K562 (cell line): ENCODE results near the gene WASF3.

Source experiments
- ARHGAP35 ChIP-seq: fragments of 450-650 bp; IDR thresholded peaks from 2 replicates; pipeline ENCODE4 v1.6.1; 2018; ENCODE audit not compliant: partially characterized antibody
- BDP1 ChIP-seq: IDR thresholded peaks from 3 replicates; pipeline ENCODE4 v1.6.1; 2011; ENCODE audit not compliant: insufficient read length, insufficient read depth
- BMI1 ChIP-seq: fragments of 150-350 bp; IDR thresholded peaks from 2 replicates; pipeline ENCODE4 v1.6.1; 2014; ENCODE audit warnings: low read length
- CBFB ChIP-seq: sonication (generic); formaldehyde crosslinking; IDR thresholded peaks from 2 replicates; pipeline ENCODE4 v1.4.0; 2020; ENCODE audit warnings: mild to moderate bottlenecking, missing genetic modification reagents
- CHD2 ChIP-seq: IDR thresholded peaks from 2 replicates; pipeline ENCODE4 v1.6.1; 2011; ENCODE audit warnings: low read depth, low read length
- HMGN3 ChIP-seq: IDR thresholded peaks from 2 replicates; pipeline ENCODE4 v1.6.1; 2011; ENCODE audit warnings: borderline replicate concordance, low read depth, mild to moderate bottlenecking, mixed read lengths, low read length; ENCODE audit not compliant: insufficient read length; ENCODE audit errors: extremely low read depth
- KDM1A ChIP-seq, 2 experiments: fragments of 450-650 bp; IDR thresholded peaks; 2 replicates each; pipeline ENCODE4 v1.6.1; 2016; ENCODE audit warnings: mild to moderate bottlenecking in 2 of 2
- MAFK ChIP-seq: IDR thresholded peaks from 2 replicates; pipeline ENCODE4 v1.6.1; 2011; ENCODE audit warnings: low read length, improper control_type of control experiment
- POLR2A ChIP-seq: fragments of 450-650 bp; conservative IDR thresholded peaks from 2 replicates; pipeline ENCODE4 v1.6.1; 2016
- ZNF143 ChIP-seq: sonication (generic); formaldehyde crosslinking; IDR thresholded peaks from 2 replicates; pipeline ENCODE4 v1.9.0; 2022; ENCODE audit warnings: mild to moderate bottlenecking, missing genetic modification reagents
- ZNF146 ChIP-seq: IDR thresholded peaks from one replicate; pipeline ENCODE4 v1.6.1; 2018; ENCODE audit warnings: missing compliant biosample characterization; ENCODE audit not compliant: unreplicated experiment
- TF ChIP-seq, protein P1 (sequence below): sonication (generic); formaldehyde crosslinking; IDR thresholded peaks from 2 replicates; pipeline ENCODE4 v1.8.0; 2022; ENCODE audit warnings: mild to moderate bottlenecking, low read depth, missing genetic modification reagents
- TF ChIP-seq, protein P2 (sequence below): fragments of 450-650 bp; conservative IDR thresholded peaks from 2 replicates; pipeline ENCODE4 v1.6.1; 2016; ENCODE audit warnings: missing genetic modification characterization, low read depth, mild to moderate bottlenecking, missing compliant biosample characterization, moderate library complexity
- TF ChIP-seq, protein P3 (sequence below), 2 experiments: IDR thresholded peaks; 2 replicates each; pipeline ENCODE4 v1.6.1; 2012; ENCODE audit warnings: improper control_type of control experiment in 2 of 2, low read depth in 2 of 2, low read length in 2 of 2, borderline replicate concordance in 1 of 2

DNA sequence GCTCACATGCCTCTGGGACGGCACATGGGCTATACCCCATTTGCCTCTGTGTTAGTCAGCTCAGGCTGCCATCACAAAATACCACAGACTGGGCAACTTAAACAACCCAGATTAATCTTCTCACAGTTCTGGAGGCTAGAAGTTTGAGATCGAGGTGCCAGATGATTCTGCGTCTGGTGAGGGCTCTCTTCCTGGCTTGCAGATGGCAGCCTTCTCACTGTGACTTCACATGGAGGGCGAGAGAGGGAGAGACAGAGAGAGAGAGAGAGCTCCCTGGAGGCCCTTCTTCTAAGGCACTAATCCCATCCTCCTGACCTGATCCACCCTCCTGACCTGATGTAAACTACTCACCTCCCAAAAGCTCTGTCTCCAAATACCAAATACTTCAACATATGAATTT is 148.1 kb downstream of the WASF3 start:
- TF ChIP-seq ZNF143 (CRISPR knock-in tag) (no peak), CBFB (CRISPR knock-in tag) (no peak), BMI1 (no peak), BDP1 (no peak), ARHGAP35 (no peak), POLR2A (no peak), ZNF146 (no peak), CHD2 (no peak), MAFK (no peak), KDM1A (IDR thresholded peaks at IDR 0.05) (no peak), HMGN3 (no peak)
- TF ChIP-seq, protein P1, sequence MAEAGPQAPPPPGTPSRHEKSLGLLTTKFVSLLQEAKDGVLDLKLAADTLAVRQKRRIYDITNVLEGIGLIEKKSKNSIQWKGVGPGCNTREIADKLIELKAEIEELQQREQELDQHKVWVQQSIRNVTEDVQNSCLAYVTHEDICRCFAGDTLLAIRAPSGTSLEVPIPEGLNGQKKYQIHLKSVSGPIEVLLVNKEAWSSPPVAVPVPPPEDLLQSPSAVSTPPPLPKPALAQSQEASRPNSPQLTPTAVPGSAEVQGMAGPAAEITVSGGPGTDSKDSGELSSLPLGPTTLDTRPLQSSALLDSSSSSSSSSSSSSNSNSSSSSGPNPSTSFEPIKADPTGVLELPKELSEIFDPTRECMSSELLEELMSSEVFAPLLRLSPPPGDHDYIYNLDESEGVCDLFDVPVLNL (CRISPR knock-in tag) = no peak
- TF ChIP-seq, protein P2, sequence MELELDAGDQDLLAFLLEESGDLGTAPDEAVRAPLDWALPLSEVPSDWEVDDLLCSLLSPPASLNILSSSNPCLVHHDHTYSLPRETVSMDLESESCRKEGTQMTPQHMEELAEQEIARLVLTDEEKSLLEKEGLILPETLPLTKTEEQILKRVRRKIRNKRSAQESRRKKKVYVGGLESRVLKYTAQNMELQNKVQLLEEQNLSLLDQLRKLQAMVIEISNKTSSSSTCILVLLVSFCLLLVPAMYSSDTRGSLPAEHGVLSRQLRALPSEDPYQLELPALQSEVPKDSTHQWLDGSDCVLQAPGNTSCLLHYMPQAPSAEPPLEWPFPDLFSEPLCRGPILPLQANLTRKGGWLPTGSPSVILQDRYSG = no peak
- TF ChIP-seq, protein P3, sequence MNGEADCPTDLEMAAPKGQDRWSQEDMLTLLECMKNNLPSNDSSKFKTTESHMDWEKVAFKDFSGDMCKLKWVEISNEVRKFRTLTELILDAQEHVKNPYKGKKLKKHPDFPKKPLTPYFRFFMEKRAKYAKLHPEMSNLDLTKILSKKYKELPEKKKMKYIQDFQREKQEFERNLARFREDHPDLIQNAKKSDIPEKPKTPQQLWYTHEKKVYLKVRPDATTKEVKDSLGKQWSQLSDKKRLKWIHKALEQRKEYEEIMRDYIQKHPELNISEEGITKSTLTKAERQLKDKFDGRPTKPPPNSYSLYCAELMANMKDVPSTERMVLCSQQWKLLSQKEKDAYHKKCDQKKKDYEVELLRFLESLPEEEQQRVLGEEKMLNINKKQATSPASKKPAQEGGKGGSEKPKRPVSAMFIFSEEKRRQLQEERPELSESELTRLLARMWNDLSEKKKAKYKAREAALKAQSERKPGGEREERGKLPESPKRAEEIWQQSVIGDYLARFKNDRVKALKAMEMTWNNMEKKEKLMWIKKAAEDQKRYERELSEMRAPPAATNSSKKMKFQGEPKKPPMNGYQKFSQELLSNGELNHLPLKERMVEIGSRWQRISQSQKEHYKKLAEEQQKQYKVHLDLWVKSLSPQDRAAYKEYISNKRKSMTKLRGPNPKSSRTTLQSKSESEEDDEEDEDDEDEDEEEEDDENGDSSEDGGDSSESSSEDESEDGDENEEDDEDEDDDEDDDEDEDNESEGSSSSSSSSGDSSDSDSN (IDR thresholded peaks at IDR 0.05; ENCODE audit: borderline replicate concordance in 1 of 2, low read depth in 2 of 2, low read length in 2 of 2) = no peak
